GM19025 (cell line): ENCODE results near the gene GNG13.

Source experiments
- ATAC-seq: cut with Tn5 transposase; IDR thresholded peaks from one replicate; pipeline ENCODE4 v1.9.1; 2021; ENCODE audit warnings: mild to moderate bottlenecking, low read depth, moderate library complexity; ENCODE audit not compliant: unreplicated experiment

The GNG13 gene

GRCh38 chr16:815861-816260, 15.3 kb upstream of the GNG13 start:
- no peak for ATAC-seq

DNA sequence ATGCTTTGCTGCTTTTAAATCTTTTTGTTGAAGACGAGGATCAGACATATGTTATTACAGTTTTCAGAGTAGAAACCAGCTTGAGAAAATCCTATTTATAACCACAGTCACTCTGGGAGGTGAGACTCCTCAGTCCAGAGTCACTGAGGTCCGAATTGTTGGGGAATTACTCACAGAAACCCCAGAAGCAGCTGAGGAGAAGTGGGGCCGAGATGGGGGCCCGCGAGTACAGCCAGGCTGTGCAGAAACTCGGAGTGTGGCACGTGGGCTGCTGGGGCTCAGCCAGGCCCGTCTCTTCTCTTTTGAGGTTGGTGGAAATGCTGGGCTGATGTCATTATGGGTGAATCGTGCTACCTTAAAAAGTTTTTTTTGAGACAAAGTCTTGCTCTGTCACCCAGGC, 14.4 kb upstream of the GNG13 start:
- no peak for ATAC-seq

DNA sequence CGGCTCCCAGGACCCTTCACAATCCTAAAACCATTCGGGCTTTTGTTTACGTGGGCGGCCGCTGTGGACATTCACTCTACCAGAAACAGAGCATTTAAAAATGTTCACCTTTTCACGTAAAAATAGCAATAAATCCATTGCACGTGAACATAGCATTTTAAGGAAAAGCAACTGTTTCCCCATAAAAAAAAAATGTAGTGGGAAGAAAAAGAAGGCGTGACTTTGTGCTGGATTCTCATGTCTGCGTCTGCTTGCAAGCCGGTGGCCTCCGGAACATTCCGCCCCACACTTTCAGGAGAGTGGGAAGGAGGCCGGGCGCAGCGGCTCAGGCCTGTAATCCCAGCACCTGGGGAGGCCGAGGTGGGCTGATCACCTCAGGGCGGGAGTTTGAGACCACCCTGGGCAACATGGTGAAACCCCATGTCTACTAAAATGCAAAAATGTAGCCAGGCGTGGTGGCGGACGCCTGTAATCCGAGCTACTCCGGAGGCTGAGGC, 13.4 kb upstream of the GNG13 start:
- no peak for ATAC-seq

DNA sequence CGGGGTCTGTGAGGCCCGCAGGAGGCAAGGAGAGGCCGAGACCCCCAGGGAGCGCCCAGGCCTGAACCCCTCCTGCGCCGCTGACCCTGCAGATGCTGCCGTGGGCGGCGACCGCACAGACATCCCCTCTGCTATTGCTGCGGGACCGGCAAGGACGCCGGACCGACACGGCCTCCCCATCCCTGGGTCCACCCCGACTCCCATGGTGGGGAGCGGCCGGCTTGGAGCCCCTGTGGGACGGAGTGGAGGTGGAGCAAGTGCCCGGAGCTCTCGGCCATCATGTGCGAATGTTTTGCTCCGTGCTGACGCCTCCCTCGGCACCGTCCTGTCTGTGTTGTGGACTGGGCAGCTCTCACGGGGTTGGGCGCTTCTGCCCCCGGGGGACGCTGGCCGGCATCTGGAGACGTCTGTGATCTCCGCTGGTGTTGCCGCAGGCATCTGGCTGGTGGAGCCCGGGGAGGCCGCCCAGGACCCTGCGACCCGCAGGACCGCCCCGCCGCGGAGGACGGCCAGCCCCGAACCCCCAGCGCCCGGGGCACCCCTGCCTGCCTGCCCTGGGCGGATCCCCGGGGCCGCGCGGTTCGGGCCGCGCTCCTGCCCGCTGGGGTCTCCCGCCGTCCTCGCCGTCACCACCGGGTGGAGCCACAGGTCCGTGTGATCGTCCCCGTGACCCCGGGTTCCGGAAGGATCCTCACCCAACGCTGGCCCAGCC, 12.8 kb upstream of the GNG13 start:
- no peak for ATAC-seq

GRCh38 chr16:808085-808386, 7.5 kb upstream of the GNG13 start:
- no peak for ATAC-seq

DNA sequence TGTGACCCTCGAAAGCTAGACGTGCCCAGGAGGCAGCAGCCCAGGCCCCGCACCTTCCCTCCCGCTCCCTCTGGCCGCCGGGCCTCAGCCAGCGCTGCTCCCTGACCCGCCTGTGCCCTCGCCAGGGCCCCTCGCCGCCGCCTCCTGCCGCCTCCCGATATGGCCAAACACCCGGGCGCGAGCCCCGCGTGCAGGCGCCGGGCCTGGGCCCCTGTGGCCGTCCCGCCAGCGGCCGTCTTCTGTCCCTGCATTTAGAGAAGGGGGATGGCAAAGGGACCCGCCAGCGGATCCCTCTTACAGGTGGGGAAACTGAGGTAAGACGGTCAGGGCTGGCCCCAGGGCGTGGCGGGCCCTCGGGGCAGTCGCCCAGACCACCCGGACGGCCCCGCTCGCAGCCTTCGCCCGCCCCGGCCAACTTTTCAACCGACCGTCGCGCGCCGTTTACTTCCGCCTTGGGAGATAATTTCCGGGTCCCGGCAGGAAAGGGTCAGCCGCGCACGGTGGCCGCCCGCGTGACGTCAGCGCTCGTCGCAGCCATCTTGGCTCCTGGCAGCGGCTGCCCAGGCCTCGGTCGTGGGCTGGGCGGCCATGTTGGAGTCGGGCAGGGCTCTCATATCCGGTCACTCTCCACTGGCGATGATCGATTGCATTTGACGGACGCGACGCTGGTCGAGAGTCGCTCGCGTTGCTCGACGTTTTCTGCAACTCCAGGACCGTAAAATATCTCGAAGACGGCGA, 7.0 kb upstream of the GNG13 start:
- peak; percentile 87 for ATAC-seq

GRCh38 chr16:805474-805873, 4.9 kb upstream of the GNG13 start:
- ATAC-seq, result no peak

GRCh38 chr16:804193-805048, 3.9 kb upstream of the GNG13 start:
- ATAC-seq, result no peak

- no peak for ATAC-seq
Observed at GRCh38 chr16:803754-804080, 3.2 kb upstream of the GNG13 start.

DNA sequence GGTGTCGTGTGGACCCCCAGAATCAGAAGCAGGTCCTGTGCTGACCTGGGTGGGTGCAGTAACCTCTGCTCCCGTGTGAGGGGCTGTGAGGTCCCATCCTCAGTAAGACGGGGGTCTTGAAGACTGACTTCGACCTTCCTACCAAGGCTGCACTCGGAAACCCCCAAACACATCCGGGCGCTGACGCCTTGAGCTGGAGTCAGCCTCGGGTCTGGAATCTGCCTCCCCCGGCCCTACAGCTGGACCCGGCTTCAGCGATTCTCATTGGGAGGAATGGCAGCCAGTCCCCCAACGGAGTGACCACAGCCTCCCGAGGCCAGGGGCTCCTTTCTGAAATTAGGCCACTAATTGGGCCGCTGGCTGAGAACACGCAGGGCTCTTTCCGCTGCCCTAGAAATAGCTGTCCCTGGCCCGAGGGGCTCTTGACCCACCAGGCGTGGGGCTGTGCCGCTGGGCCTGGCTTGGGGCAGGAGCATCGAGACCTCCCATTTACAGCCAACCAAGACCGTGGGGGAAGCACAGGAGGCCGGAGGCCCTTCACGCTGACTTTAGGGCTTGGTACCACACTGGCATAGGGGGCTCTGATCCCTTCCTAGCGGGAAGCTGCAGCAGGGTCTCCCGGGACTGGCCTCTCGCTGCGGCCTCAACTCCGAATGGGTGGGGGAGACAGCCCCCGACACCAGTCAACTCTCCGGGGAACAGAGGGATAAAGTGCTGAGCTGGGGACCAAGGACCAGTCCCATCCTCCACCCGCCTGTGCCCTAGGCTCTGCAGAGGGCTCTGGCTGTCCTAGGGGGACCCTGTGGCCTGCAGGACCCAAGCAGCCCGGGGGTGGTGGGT, 2.6 kb upstream of the GNG13 start:
- ATAC-seq, result no peak

DNA sequence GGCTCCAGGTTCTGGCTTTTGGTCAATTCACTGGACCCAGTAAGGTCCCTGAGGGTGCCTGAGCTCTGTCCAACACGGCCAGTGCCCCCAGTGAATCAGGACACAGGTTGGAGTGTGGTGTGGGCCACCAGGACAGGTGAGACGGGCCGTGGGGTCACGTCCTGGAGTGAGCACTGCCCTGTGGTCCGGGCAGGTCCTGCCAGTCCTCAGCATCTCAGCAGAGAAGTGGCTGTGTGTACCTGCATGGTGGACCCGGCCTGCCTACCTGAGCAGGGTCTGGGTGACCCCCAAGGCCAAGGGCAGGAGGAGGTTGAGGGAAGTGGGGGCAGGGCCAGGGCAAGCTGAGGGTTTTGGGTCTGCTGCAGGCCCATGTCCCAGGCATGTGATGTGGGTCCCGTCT, 1.9 kb upstream of the GNG13 start:
- ATAC-seq, result no peak

- no peak for ATAC-seq
Observed at GRCh38 chr16:801584-802363, 1.2 kb upstream of the GNG13 start.

- ATAC-seq, result no peak
Observed at GRCh38 chr16:800834-801511, 439 bp upstream of the GNG13 start.

DNA sequence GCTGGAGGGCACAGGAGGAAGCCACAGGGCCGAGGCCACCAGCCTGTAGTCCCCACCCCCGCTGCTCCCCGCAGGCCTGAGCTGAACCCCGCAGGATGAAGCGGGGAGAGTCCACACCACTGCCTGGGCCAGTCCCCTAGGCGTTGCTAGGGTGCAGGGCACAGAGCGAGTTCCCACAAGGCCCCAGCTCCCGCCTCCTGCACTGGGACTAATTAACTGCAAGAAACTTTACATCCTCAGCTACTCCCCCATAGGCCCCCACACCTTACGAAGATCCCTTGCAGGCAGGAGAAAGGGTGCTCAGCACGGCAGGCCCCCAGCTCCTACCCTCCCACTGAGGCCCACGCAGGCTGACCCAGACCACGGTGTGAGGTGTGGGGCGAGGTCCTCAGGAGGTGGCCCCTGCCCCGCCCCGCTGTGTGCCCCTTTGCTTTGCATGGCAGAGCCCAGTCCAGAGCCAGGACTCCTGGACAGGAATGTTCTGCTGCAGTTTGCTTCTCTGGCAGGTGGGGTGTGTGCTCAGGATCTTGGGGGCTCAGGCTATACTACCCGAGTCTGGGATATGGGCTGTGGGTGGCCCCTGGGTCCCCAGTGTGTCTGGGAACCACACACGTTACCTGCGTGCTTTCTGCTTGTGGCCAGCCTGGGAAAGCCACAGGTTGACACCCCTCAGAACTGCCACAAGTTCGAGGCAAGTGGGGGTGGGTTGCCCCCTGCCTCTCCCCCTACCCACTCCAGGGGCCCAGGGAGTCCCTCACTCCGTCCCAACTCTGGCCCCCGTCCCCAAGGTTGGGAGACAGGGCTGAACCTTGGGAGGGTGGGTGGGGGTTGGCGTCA, 1.2 kb downstream of the GNG13 start:
- no peak for ATAC-seq

DNA sequence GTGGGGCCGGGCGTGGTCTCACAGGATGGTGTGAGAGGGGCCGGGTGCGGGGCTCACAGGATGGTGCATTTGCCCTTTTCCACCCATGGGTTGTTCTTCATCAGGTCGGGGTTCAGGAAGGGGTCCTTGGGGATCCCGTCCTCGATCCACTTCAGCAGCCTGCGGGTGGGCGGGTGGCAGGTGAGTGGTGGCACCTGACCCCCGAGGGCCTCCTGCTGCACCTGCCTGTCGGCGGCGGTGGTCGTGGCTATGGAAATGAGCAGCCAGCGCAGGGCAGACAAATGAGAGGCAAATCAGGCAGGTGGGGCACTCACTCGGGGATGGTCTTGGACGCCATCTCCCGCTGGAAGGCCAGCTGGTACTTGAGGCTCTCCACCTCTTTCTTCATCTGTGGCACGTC, 1.9 kb downstream of the GNG13 start:
- no peak for ATAC-seq

DNA sequence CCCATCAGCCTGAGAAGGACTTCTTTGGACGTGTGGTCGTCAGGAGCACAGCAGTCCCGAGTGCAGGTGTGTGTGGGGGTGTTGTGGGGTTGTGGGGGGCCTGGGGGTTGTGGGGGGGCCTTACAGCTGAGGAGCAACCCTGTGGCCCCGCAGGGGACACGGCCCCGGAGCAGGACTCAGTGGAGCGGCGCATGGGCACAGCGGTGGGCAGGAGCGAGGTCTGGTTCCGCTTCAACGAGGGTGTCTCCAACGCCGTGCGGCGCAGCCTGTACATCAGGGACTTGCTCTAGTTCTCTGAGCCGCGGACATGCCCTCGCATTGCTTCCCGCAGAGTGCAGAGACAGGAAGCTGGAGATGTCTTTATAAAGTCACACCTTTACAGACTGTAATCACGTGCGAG, 2.8 kb downstream of the GNG13 start:
- no peak for ATAC-seq

DNA sequence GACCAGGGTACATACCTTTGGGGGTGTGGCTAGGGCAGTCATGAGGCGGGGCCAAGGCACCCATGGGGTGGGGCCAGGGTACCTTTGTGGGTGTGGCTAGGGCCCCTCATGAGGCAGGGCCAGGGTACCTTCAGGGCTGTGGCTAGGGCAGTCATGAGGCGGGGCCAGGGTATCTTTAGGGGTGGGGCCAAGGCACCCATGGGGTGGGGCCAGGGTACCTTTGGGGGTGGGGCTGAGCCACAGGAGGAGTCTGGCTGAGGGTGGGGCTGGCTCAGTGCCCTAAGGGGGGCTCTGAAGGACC, 3.5 kb downstream of the GNG13 start:
- no peak for ATAC-seq

- no peak for ATAC-seq
Observed at GRCh38 chr16:796296-797119, 4.0 kb downstream of the GNG13 start.
